HEK293 (cell line): Measurements from ENCODE around the gene STX18.

Experiments
- CTCF ChIA-PET: fragments of 350-600 bp; formaldehyde crosslinking; extraction: SDS; loops from one replicate; lab custom pipeline; 2021; ENCODE audit warnings: antibody characterized with exemption; lab: Yijun Ruan, JAX
- POLR2A ChIA-PET: fragments of 300-600 bp; formaldehyde crosslinking; extraction: SDS; loops from one replicate; lab custom pipeline; 2020; ENCODE audit warnings: antibody characterized with exemption, inconsistent platforms; lab: Yijun Ruan, JAX
- H3K27ac ChIP-seq: fragments of 200-500 bp; sonication (Bioruptor generic); 2 replicates; pipeline ENCODE4 v1.5.1; 2014; ENCODE audit warnings: low read depth, low read length, control low read depth, inconsistent platforms; ENCODE audit errors: extremely low read depth
- H3K36me3 ChIP-seq, 2 experiments: fragments of 200-500 bp in 1 of 2; sonication (Bioruptor generic) in 1 of 2; 1 replicate in 1 of 2; 2 replicates in 1 of 2; pipeline ENCODE4 v1.5.1; 2014 to 2017; ENCODE audit warnings: inconsistent platforms in 2 of 2, low read length in 2 of 2; ENCODE audit not compliant: control insufficient read depth in 2 of 2, insufficient read depth in 1 of 2
- H3K4me1 ChIP-seq: fragments of 200-500 bp; sonication (Bioruptor generic); 2 replicates; pipeline ENCODE4 v1.5.1; 2014; ENCODE audit warnings: mild to moderate bottlenecking, low read length, inconsistent platforms; ENCODE audit not compliant: control insufficient read depth, insufficient read depth
- H3K4me3 ChIP-seq: 2 replicates; pipeline ENCODE4 v1.5.1; 2011; ENCODE audit warnings: low read depth, mild to moderate bottlenecking, control low read depth, low read length, moderate library complexity
- H3K9me3 ChIP-seq: fragments of 200-500 bp; sonication (Bioruptor generic); 2 replicates; pipeline ENCODE4 v1.5.1; 2014; ENCODE audit warnings: low read depth, low read length, inconsistent platforms; ENCODE audit not compliant: control insufficient read depth, insufficient read depth
- BCL11A ChIP-seq: fragments of 450-650 bp; formaldehyde crosslinking; IDR thresholded peaks from 2 replicates; pipeline ENCODE4 v1.5.1; 2016; ENCODE audit warnings: low read depth, missing biosample characterization, missing genetic modification characterization
- GFI1B ChIP-seq: fragments of 450-650 bp; formaldehyde crosslinking; IDR thresholded peaks from 2 replicates; pipeline ENCODE4 v1.5.1; 2016; ENCODE audit warnings: missing biosample characterization, missing genetic modification characterization
- PBX3 ChIP-seq: sonication (generic); formaldehyde crosslinking; IDR thresholded peaks from 2 replicates; pipeline ENCODE4 v1.8.1; 2022; ENCODE audit warnings: mild to moderate bottlenecking, moderate library complexity, missing genetic modification reagents
- SCRT2 ChIP-seq: fragments of 450-650 bp; formaldehyde crosslinking; IDR thresholded peaks from 2 replicates; pipeline ENCODE4 v1.5.1; 2016; ENCODE audit warnings: missing biosample characterization, missing genetic modification characterization
- TCF7L2 ChIP-seq: IDR thresholded peaks from 2 replicates; pipeline ENCODE4 v1.6.1; 2011; ENCODE audit warnings: low read depth, mild to moderate bottlenecking, inconsistent platforms, low read length, moderate library complexity, borderline replicate concordance
- TSHZ1 ChIP-seq: fragments of 450-650 bp; formaldehyde crosslinking; IDR thresholded peaks from 2 replicates; pipeline ENCODE4 v1.5.1; 2016; ENCODE audit warnings: missing biosample characterization, missing genetic modification characterization, borderline replicate concordance
- ZBTB7A ChIP-seq: fragments of 450-650 bp; formaldehyde crosslinking; IDR thresholded peaks from 2 replicates; pipeline ENCODE4 v1.5.1; 2016; ENCODE audit warnings: low read depth, missing biosample characterization, missing genetic modification characterization
- ZBTB8A ChIP-seq: fragments of 450-650 bp; formaldehyde crosslinking; IDR thresholded peaks from 2 replicates; pipeline ENCODE4 v1.5.1; 2016; ENCODE audit warnings: missing biosample characterization, missing genetic modification characterization
- ZNF138 ChIP-seq: fragments of 450-650 bp; formaldehyde crosslinking; IDR thresholded peaks from 2 replicates; pipeline ENCODE4 v1.5.1; 2016; ENCODE audit warnings: missing biosample characterization, missing genetic modification characterization, borderline replicate concordance
- ZNF146 ChIP-seq: fragments of 450-650 bp; formaldehyde crosslinking; IDR thresholded peaks from 2 replicates; pipeline ENCODE4 v1.5.1; 2016; ENCODE audit warnings: missing biosample characterization, missing genetic modification characterization
- ZNF19 ChIP-seq: fragments of 450-650 bp; formaldehyde crosslinking; IDR thresholded peaks from 2 replicates; pipeline ENCODE4; 2016; ENCODE audit warnings: missing biosample characterization, missing genetic modification characterization, low read depth
- ZNF2 ChIP-seq: fragments of 450-650 bp; formaldehyde crosslinking; IDR thresholded peaks from 2 replicates; pipeline ENCODE4 v1.5.1; 2016; ENCODE audit warnings: missing biosample characterization, missing genetic modification characterization
- ZNF311 ChIP-seq: fragments of 450-650 bp; formaldehyde crosslinking; IDR thresholded peaks from 2 replicates; pipeline ENCODE4 v1.5.1; 2017; ENCODE audit warnings: missing biosample characterization, missing genetic modification characterization, borderline replicate concordance
- ZNF513 ChIP-seq: fragments of 450-650 bp; IDR thresholded peaks from 2 replicates; pipeline ENCODE4 v1.5.1; 2018; ENCODE audit warnings: missing biosample characterization, missing genetic modification characterization
- ZNF658 ChIP-seq: fragments of 450-650 bp; formaldehyde crosslinking; IDR thresholded peaks from 2 replicates; pipeline ENCODE4; 2016; ENCODE audit warnings: missing biosample characterization, missing genetic modification characterization
- ZNF704 ChIP-seq: fragments of 450-650 bp; formaldehyde crosslinking; IDR thresholded peaks from 2 replicates; pipeline ENCODE4 v1.5.1; 2016; ENCODE audit warnings: missing biosample characterization, missing genetic modification characterization
- ZNF777 ChIP-seq: fragments of 450-650 bp; formaldehyde crosslinking; IDR thresholded peaks from 2 replicates; pipeline ENCODE4 v1.5.1; 2017; ENCODE audit warnings: missing biosample characterization, missing genetic modification characterization, borderline replicate concordance
- ZNF791 ChIP-seq: fragments of 450-650 bp; formaldehyde crosslinking; IDR thresholded peaks from 2 replicates; pipeline ENCODE4 v1.5.1; 2016; ENCODE audit warnings: missing biosample characterization, missing genetic modification characterization
- ZSCAN16 ChIP-seq: fragments of 450-650 bp; formaldehyde crosslinking; IDR thresholded peaks from 2 replicates; pipeline ENCODE4 v1.5.1; 2016; ENCODE audit warnings: missing biosample characterization, missing genetic modification characterization
- ZSCAN18 ChIP-seq: fragments of 450-650 bp; formaldehyde crosslinking; IDR thresholded peaks from 2 replicates; pipeline ENCODE4 v1.5.1; 2016; ENCODE audit warnings: missing biosample characterization, missing genetic modification characterization

Gene STX18

GRCh38 chr4:4534515-4535145, 7.2 kb downstream of the STX18 start:
- no peak for TF ChIP-seq PBX3 (CRISPR knock-in tag)
- TF ChIP-seq ZNF777 (tag by site-specific recombination): no peak
- TF ChIP-seq ZNF513 (tag by site-specific recombination): no peak
- no peak for TF ChIP-seq ZSCAN18 (tag by site-specific recombination)
- TF ChIP-seq TCF7L2: no peak
- no peak for TF ChIP-seq GFI1B (tag by site-specific recombination)
- no peak for TF ChIP-seq ZNF311

GRCh38 chr4:4533461-4534169, 8.2 kb downstream of the STX18 start:
- Histone ChIP-seq H3K9me3 (no peaks in the 10 kb centered on the region), H3K4me1 (no peaks in the 10 kb centered on the region), H3K36me3 (no peaks in the 10 kb centered on the region), H3K4me3 (no peak overlapping the region), H3K27ac (no peak overlapping the region)
- CTCF ChIA-PET: interaction anchor here (0.9 kb wide), 2 partner anchors 8 to 13 kb away, joined by 3 to 4 read pairs; partner anchors contain the start of gene STX18
- no peak for TF ChIP-seq ZNF138 (tag by site-specific recombination)
- POLR2A ChIA-PET: no interaction called here

More at GRCh38 chr4:4534515-4535145, 7.2 kb downstream of the STX18 start:
- CTCF ChIA-PET: interaction anchor here (0.6 to 0.9 kb wide), 2 partner anchors 14 to 45 kb away, joined by 3 read pairs; no protein-coding TSS in a partner anchor
- Histone ChIP-seq H3K4me3 (no peak overlapping the region), H3K9me3 (no peaks in the 10 kb centered on the region), H3K36me3 (no peaks in the 10 kb centered on the region), H3K27ac (no peak overlapping the region), H3K4me1 (no peaks in the 10 kb centered on the region)
- POLR2A ChIA-PET: no interaction called here

- Histone ChIP-seq H3K4me1 (no peaks in the 10 kb centered on the region), H3K4me3 (no peak overlapping the region), H3K36me3 (no peaks in the 10 kb centered on the region), H3K27ac (no peak overlapping the region), H3K9me3 (no peaks in the 10 kb centered on the region)
- CTCF ChIA-PET: interaction anchor here (0.9 to 1.6 kb wide), 3 partner anchors 9 to 13 kb away, joined by 3 to 6 read pairs (median 4); partner anchors contain the start of gene STX18
- POLR2A ChIA-PET: no interaction called here
- TF ChIP-seq ZBTB7A (tag by site-specific recombination) (no peak), ZNF658 (tag by site-specific recombination) (no peak), SCRT2 (no peak), ZNF2 (tag by site-specific recombination) (no peak), BCL11A (no peak), ZNF146 (tag by site-specific recombination) (no peak), TSHZ1 (tag by site-specific recombination) (no peak), ZSCAN16 (tag by site-specific recombination) (no peak), ZNF704 (no peak), ZNF791 (tag by site-specific recombination) (no peak), ZBTB8A (no peak), ZNF19 (no peak)
Measured at GRCh38 chr4:4532371-4533154, 9.3 kb downstream of the STX18 start.
